Liver (tissue), 3 donors: ENCODE data around the gene ZNF326.

Experiments used
- ATF3 ChIP-seq: IDR thresholded peaks from 2 replicates; pipeline ENCODE4 v1.6.1; 2016; ENCODE audit warnings: antibody characterized with exemption
- CTCF ChIP-seq: fragments of 150-350 bp; IDR thresholded peaks from 2 replicates; pipeline ENCODE4 v1.5.1; 2017; ENCODE audit warnings: improper control_type of control experiment, low read depth, low read length; ENCODE audit not compliant: missing input control
- EGR1 ChIP-seq, 2 donors: IDR thresholded peaks; 2 replicates each; pipeline ENCODE4 v1.6.1; 2016 to 2018; ENCODE audit warnings: antibody characterized with exemption in 2 of 2, low read depth in 2 of 2
- FOXA1 ChIP-seq: IDR thresholded peaks from 2 replicates; pipeline ENCODE4 v1.6.1; 2016; ENCODE audit warnings: antibody characterized with exemption
- GABPA ChIP-seq, 2 donors: IDR thresholded peaks in 1 of 2; conservative IDR thresholded peaks in 1 of 2; 2 replicates each; pipeline ENCODE4 v1.6.1; 2016; ENCODE audit warnings: antibody characterized with exemption in 2 of 2, mild to moderate bottlenecking in 1 of 2, moderate library complexity in 1 of 2
- HNF4A ChIP-seq, 2 donors: conservative IDR thresholded peaks; 2 replicates each; pipeline ENCODE4 v1.6.1; 2016; ENCODE audit warnings: antibody characterized with exemption in 2 of 2, mild to moderate bottlenecking in 2 of 2
- HNF4G ChIP-seq: IDR thresholded peaks from 2 replicates; pipeline ENCODE4 v1.6.1; 2016; ENCODE audit warnings: antibody characterized with exemption
- MAX ChIP-seq: IDR thresholded peaks from 2 replicates; pipeline ENCODE4 v1.6.1; 2016; ENCODE audit warnings: antibody characterized with exemption
- RAD21 ChIP-seq, 2 donors: IDR thresholded peaks; 2 replicates each; pipeline ENCODE4 v1.6.1; 2016; ENCODE audit warnings: antibody characterized with exemption in 2 of 2, mild to moderate bottlenecking in 2 of 2
- REST ChIP-seq: IDR thresholded peaks from 2 replicates; pipeline ENCODE4 v1.6.1; 2016; ENCODE audit warnings: antibody characterized with exemption, mild to moderate bottlenecking
- RXRA ChIP-seq, 2 donors: IDR thresholded peaks; 2 replicates each; pipeline ENCODE4 v1.6.1; 2017 to 2018; ENCODE audit warnings: antibody characterized with exemption in 2 of 2, mild to moderate bottlenecking in 1 of 2
- SP1 ChIP-seq: IDR thresholded peaks from 2 replicates; pipeline ENCODE4 v1.6.1; 2018; ENCODE audit warnings: antibody characterized with exemption, mild to moderate bottlenecking
- TAF1 ChIP-seq: conservative IDR thresholded peaks from 2 replicates; pipeline ENCODE4 v1.6.1; 2016; ENCODE audit warnings: antibody characterized with exemption, mild to moderate bottlenecking
- YY1 ChIP-seq: IDR thresholded peaks from 2 replicates; pipeline ENCODE4 v1.6.1; 2016; ENCODE audit warnings: antibody characterized with exemption, mild to moderate bottlenecking
- donor health status: healthy.
- donor health status: healthy.

- TF ChIP-seq TAF1 (no peak), CTCF (no peak), ATF3 (no peak), REST (no peak), YY1 (no peak), HNF4G (no peak), SP1 (no peak), MAX (no peak), GABPA (IDR thresholded peaks at IDR 0.05 in 1 of 2, conservative IDR thresholded peaks at IDR 0.05 in 1 of 2) (no peak), FOXA1 (no peak), EGR1 (IDR thresholded peaks at IDR 0.05; ENCODE audit: low read depth in 2 of 2) (no peak), HNF4A (conservative IDR thresholded peaks at IDR 0.05) (no peak), RXRA (IDR thresholded peaks at IDR 0.05) (no peak), RAD21 (IDR thresholded peaks at IDR 0.05) (no peak)
Measured at GRCh38 chr1:89980605-89981004, 14.3 kb upstream of the ZNF326 start.
